ENCODE data around the gene GPN2. TPM values are rescaled to one million over a fixed set of nuclear protein-coding genes. Genes with fewer than 3 reads are reported as not detected.

GPN2 gene
- total RNA-seq, 1 donor from 2014 or later = 21.4 TPM

- Mint-ChIP-seq H3K9me3 (ENCODE audit: unreplicated experiment) (peaks cover 1% of the 10 kb centered on the region), H3K27me3 (ENCODE audit: unreplicated experiment) (peaks cover 9% of the 10 kb centered on the region), H3K36me3 (ENCODE audit: unreplicated experiment) (no peaks in the 10 kb centered on the region), H3K4me1 (ENCODE audit: low read depth, unreplicated experiment) (peaks cover 35% of the 10 kb centered on the region), H3K27ac (ENCODE audit: unreplicated experiment) (peak overlapping the region; percentile 24), H3K4me3 (ENCODE audit: unreplicated experiment) (no peak overlapping the region)
- TF ChIP-seq, protein P1, sequence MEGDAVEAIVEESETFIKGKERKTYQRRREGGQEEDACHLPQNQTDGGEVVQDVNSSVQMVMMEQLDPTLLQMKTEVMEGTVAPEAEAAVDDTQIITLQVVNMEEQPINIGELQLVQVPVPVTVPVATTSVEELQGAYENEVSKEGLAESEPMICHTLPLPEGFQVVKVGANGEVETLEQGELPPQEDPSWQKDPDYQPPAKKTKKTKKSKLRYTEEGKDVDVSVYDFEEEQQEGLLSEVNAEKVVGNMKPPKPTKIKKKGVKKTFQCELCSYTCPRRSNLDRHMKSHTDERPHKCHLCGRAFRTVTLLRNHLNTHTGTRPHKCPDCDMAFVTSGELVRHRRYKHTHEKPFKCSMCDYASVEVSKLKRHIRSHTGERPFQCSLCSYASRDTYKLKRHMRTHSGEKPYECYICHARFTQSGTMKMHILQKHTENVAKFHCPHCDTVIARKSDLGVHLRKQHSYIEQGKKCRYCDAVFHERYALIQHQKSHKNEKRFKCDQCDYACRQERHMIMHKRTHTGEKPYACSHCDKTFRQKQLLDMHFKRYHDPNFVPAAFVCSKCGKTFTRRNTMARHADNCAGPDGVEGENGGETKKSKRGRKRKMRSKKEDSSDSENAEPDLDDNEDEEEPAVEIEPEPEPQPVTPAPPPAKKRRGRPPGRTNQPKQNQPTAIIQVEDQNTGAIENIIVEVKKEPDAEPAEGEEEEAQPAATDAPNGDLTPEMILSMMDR (IDR thresholded peaks at IDR 0.05; ENCODE audit: partially characterized antibody, unreplicated experiment) = no peak
- no peak for DNase-seq
Observed at GRCh38 chr1:26854906-26855305, 35.2 kb downstream of the GPN2 start.

- Mint-ChIP-seq H3K4me3 (ENCODE audit: unreplicated experiment) (no peak overlapping the region), H3K36me3 (ENCODE audit: unreplicated experiment) (no peaks in the 10 kb centered on the region), H3K4me1 (ENCODE audit: low read depth, unreplicated experiment) (peaks cover 34% of the 10 kb centered on the region), H3K27me3 (ENCODE audit: unreplicated experiment) (peaks cover 9% of the 10 kb centered on the region), H3K27ac (ENCODE audit: unreplicated experiment) (no peak overlapping the region), H3K9me3 (ENCODE audit: unreplicated experiment) (peaks cover 1% of the 10 kb centered on the region)
- TF ChIP-seq, protein P1 (IDR thresholded peaks at IDR 0.05; ENCODE audit: partially characterized antibody, unreplicated experiment) = no peak
- no peak for DNase-seq
Observed at GRCh38 chr1:26853600-26853999, 36.5 kb downstream of the GPN2 start.

GRCh38 chr1:26853156-26853555 is 36.9 kb downstream of the GPN2 start:
- H3K36me3 Mint-ChIP-seq (ENCODE audit: unreplicated experiment) = no peaks in the 10 kb centered on the region
- H3K27ac Mint-ChIP-seq (ENCODE audit: unreplicated experiment) = no peak overlapping the region
- no peak overlapping the region for H3K4me3 Mint-ChIP-seq (ENCODE audit: unreplicated experiment)
- peaks cover 1% of the 10 kb centered on the region for H3K9me3 Mint-ChIP-seq (ENCODE audit: unreplicated experiment)
- peak; percentile 95 for DNase-seq
- H3K4me1 Mint-ChIP-seq (ENCODE audit: low read depth, unreplicated experiment) = peaks cover 32% of the 10 kb centered on the region
- TF ChIP-seq, protein P1 (IDR thresholded peaks at IDR 0.05; ENCODE audit: partially characterized antibody, unreplicated experiment) = peak; percentile 71
- H3K27me3 Mint-ChIP-seq (ENCODE audit: unreplicated experiment) = peaks cover 9% of the 10 kb centered on the region

DNA sequence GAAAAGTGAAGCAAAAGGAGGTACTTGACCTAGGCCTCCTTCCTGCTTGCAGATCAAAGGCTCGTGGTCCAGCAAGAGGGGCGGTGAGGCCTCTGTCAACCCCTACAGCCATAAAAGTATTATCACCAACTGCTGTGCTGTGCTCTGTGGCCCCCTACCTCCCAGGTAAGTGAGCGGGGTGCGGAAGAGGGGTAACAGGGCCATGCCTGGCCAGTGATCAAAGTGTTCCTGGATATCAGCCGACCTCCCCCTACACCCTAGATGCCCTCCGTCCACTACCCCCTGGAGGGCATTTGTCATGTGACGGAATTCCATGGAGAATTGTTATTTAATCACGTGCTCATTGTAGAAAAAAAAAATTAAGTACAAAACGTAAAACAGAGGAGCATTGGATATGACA is 37.4 kb downstream of the GPN2 start:
- DNase-seq = no peak
- Mint-ChIP-seq H3K4me1 (ENCODE audit: low read depth, unreplicated experiment) (peaks cover 29% of the 10 kb centered on the region), H3K27ac (ENCODE audit: unreplicated experiment) (no peak overlapping the region), H3K27me3 (ENCODE audit: unreplicated experiment) (peaks cover 6% of the 10 kb centered on the region), H3K4me3 (ENCODE audit: unreplicated experiment) (no peak overlapping the region), H3K36me3 (ENCODE audit: unreplicated experiment) (no peaks in the 10 kb centered on the region), H3K9me3 (ENCODE audit: unreplicated experiment) (peaks cover 1% of the 10 kb centered on the region)
- TF ChIP-seq, protein P1 (IDR thresholded peaks at IDR 0.05; ENCODE audit: partially characterized antibody, unreplicated experiment) = no peak

- no peak overlapping the region for H3K4me3 Mint-ChIP-seq (ENCODE audit: unreplicated experiment)
- H3K4me1 Mint-ChIP-seq (ENCODE audit: low read depth, unreplicated experiment) = peaks cover 17% of the 10 kb centered on the region
- peaks cover 2% of the 10 kb centered on the region for H3K27me3 Mint-ChIP-seq (ENCODE audit: unreplicated experiment)
- TF ChIP-seq, protein P1 (IDR thresholded peaks at IDR 0.05; ENCODE audit: partially characterized antibody, unreplicated experiment) = no peak
- H3K27ac Mint-ChIP-seq (ENCODE audit: unreplicated experiment) = no peak overlapping the region
- H3K9me3 Mint-ChIP-seq (ENCODE audit: unreplicated experiment) = peaks cover 1% of the 10 kb centered on the region
- DNase-seq = no peak
- H3K36me3 Mint-ChIP-seq (ENCODE audit: unreplicated experiment) = no peaks in the 10 kb centered on the region
Observed at GRCh38 chr1:26851106-26851684, 38.9 kb downstream of the GPN2 start.
